Renal pelvis (tissue), 4 donors: ENCODE data around the gene TRIM29. TPM values are rescaled to one million over a fixed set of nuclear protein-coding genes. Genes with fewer than 3 reads are reported as not detected.

ENCODE experiments used
- DNase-seq: peaks from one replicate; pipeline ENCODE4 v3.0.0-alpha.2; 2013
- polyA plus RNA-seq, 3 donors: library from polyadenylated mRNA; unstranded; fragments of 120-200 nt; gene quantifications; one replicate each; pipeline ENCODE4 v1.2.1, GENCODE V29; 2013; ENCODE audit not compliant: insufficient read length in 3 of 3

The TRIM29 gene
- polyA plus RNA-seq, 3 donors, result 1.3 to 2.3 (median 1.7) TPM

GRCh38 chr11:120123946-120124345 is 14.0 kb downstream of the TRIM29 start:
- no peak for DNase-seq

GRCh38 chr11:120122924-120123683 is 14.8 kb downstream of the TRIM29 start:
- no peak for DNase-seq

DNA sequence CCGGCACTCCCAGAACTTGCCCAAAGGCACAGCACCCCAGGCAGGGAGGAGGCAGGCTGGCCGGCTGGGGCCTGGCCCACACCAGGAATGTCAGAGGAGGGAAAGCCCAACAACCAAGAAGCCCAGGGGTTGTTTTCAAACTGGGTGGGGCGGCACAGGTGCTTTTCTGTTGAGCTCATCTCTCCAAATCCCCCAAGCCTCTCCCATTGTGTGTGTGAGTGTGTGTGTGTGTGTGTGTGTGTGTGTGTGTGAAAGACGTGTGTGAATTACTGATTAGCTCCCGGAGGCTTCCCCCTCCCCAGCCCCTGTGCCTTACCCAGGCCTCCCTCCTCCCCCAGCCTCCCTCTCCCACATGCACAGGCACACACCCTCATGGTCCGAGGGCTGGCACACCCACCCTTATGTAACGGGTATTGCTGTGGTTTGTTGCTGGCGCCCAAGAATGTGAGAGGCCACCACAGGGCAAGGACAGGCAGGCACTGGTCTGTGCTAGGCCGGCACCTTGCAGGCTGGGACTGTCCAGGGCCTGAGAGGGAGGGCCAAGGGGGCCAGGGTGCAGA is 15.9 kb downstream of the TRIM29 start:
- no peak for DNase-seq

- no peak for DNase-seq
Measured at GRCh38 chr11:120121336-120121735, 16.6 kb downstream of the TRIM29 start.

DNA sequence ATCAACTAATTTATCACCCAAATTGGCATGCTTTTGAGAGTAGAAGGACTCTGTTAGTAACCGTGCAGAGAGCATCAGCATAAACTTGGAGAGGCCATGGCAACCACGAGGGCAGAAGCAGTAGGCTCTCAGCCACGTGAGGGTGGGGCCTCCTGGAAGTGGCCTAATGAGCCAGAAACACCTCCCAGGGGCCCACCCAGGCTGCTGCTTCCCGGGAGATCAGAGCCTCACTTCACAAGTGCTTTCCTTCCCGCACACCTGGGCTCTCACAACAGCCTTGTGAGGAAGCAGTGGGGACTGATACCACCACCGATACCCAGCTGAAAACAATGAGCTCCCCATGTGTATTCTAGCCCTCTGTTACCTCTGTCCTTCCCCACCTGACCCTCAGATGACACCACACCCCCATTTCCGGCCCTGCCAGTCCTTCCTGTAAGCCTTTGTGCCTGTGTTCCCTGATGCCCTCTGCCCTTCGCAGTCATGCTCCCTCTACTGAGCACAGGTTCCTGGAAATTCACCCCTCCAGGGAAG is 17.0 kb downstream of the TRIM29 start:
- no peak for DNase-seq

GRCh38 chr11:120119121-120119520 is 18.8 kb downstream of the TRIM29 start:
- no peak for DNase-seq

DNA sequence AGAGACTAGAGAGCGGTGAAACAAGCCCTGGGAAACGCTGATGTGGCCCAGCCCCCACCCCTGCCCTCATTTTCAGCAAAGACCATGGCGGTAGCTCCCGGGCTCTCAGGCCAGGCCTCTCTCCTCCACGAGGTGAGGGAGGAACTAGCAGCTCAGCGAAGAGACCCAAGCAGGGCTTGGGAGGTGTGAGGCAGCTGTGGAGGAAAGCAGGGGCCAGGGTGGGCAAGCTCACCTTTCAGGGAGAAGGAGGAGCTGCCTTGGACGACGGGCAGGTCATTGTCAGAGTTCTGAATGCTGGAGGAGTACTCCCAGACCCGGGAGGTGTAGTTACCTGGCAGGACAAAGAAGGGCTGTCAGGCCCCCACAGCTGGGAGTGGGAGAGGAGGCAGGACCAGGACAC is 19.9 kb downstream of the TRIM29 start:
- no peak for DNase-seq

- DNase-seq, result no peak
Measured at GRCh38 chr11:120116966-120117365, 20.9 kb downstream of the TRIM29 start.

DNA sequence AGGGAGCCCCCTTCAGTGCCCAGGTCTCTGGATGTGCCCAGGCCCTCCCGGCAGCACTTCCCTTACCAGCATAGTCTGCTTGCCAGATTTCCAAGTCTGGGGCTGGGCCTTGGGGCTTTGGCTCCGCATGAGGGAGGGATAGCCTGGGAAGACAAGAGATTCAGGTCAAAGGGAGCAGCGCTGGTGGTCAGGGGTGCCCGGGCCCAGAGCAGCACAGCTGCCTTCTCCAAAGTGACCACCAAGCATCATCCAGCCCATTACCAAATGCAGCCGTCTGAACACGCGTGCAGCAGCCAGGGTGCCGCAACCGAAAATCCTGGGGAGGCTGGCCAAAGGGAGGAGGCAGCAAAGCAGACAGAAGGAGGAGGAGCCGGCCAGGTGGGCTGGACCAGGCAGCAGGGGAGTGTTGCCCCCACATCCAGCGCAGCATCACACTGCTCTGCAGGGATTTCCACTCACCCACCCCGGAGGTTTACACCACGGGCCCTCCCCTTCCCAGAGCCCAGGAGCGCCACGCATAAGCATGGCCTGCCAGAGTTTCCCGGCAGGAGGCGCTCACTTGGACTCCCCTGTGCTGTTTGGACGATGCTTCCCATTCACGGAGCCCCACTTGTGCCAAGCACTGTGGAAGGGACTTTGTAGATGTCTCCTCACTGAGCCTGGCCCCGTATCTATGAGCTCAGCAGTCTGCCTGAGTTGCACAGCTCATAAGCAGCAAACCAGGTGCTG is 22.5 kb downstream of the TRIM29 start:
- no peak for DNase-seq

GRCh38 chr11:120112174-120112796 is 25.6 kb downstream of the TRIM29 start:
- DNase-seq, result no peak

DNA sequence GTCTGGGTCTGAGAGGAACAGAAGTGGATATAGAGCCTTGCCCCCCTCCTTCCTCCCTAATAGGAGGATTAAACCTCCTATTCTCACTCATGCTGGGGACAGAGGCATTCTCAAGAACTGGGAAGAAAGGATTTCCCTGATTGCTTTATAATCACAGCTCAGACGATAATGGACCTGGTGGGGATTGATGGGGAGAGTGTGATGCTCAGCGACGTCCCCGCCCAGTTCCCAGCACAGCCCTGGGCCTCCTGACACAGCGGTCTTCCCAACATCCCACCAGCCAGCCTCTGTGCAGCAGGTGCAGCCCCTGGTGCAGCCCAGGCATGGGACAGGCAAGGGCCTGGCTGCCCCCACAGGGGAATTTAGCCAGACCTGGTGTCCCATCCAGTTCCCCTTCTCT is 28.4 kb downstream of the TRIM29 start:
- DNase-seq, result no peak

GRCh38 chr11:120108785-120109168 is 29.1 kb downstream of the TRIM29 start:
- no peak for DNase-seq

DNA sequence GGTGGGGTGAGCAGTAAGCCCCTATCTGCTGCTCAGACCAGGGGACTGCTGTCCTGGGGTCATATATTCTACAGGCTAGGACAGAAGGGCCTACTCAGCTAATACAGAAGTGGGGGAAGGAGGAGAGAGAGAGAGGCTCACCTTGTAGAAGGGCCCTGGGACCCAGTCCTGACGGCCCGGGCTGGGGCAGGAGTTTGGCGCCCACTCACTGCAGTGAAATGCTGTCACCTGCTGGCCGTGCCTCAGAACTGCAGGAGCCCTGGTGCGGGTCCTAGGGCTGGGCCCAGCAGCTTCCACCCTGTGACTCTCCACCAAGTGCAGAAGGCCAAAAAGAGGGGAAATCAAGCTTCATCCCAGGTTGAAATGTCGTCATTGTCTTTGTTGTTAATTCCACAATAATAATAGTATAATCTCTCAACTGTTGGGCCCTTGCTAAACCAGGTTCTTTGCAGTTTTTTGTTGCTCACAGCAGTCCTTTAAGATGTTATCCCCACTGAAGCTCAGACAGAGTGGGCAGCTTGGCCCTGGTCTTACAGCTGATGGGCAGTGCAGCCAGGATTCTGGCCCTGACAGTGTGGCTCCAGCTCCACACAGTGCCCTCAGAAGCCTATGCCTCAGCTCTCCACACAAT is 29.6 kb downstream of the TRIM29 start:
- DNase-seq, result peak; percentile 51

DNA sequence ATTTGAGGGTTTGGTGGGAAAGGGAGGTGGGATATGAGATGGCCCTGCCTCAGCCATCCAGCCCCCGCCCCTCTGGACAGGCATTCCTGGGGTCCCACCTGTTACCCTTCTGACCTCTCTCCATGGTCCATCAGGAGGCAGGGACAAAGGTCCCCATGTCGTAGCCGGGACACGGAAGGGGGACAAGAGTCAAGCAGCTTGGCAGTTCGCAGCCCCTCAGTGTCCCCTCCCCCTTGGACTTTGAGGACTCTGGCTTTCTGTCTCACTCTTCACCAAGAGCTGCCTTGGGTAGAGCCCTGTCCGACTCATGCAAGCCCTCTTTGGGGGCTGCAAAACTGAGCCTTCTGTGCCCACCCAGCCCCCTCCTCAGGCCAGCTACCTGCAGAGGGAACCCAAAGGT is 30.2 kb downstream of the TRIM29 start:
- no peak for DNase-seq

DNA sequence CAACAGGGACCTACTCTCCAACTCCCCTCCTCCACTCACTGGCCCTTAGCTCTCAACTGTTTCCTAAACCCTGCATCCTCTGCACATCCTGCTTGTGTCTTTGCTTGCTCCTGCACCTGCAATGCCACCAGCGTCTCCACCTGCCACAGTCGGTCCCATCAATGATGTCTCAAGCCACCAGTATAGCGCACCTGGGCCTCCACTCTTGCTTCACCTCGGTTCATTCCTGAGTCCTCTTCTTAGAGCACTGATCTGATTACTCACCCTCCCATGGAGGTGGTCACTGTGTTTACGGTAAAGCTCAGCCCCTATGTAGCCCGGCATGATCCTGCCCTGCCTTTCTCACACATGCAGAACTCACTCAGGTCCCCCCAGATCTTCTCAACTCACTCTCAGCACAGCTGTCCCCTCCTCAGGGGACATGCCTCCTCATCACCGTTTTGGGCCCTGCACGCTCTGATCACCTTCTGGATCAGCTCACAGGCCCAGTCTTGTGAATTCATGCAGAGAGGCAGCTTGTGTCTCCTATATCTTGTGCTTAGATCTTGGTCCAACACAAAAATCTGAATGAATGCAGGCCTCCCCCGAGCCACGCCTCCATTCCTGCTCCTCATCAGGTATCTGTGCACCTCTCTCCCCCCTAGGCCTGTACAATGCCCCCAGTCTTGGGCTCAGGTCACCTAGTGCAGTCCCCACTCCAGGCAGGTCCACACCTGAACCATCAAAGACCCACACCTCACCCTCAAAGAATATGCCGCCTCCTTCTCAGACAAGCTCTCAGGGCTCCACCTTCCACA is 31.4 kb downstream of the TRIM29 start:
- no peak for DNase-seq

DNA sequence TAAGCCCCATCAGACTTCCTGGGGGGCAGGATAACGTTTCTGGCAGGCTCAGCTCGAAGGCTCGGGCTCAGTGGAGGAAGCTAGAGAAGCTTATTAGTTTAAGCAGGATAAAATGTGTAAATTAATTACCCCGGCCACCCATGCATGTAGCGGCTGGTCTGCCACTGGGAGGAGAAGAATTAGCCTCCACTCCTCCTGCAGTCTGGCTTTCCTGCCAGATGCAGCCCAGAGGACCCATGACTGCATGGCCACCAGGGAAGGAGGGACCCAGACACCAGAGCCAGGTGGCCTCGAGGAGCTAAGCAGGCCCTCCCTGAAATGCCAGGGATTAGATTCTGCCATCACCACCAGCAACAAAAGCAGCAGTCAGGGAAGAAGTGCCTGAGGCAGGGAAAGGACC is 32.3 kb downstream of the TRIM29 start:
- no peak for DNase-seq

DNA sequence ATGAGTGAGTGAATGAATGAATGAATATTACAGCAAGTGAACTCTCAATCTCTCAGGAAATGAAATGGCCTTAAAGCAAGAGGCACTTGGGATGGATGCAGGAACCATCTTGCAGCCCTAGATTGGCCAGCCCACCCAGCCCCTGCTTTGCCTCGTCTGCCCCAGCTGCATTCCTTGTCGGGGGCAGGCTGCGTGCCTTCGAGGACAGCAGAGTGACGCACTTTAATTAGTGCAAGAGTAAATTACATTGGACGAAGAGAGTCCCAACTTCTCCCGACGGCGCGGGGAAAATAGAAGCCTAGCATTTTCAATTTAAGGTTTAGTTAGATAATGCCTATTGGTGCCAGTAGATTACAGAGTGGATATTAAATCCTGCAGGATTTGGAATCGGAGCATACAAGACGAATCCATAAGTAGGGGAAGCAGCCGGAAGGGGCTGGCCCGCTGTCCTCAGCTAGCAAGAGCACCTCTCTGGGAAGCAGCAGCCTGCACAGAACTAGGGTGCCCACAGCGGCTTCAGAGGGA is 33.8 kb downstream of the TRIM29 start:
- no peak for DNase-seq

- no peak for DNase-seq
Measured at GRCh38 chr11:120102864-120103122, 35.1 kb downstream of the TRIM29 start.

- DNase-seq, result no peak
Measured at GRCh38 chr11:120102050-120102863, 35.7 kb downstream of the TRIM29 start.

DNA sequence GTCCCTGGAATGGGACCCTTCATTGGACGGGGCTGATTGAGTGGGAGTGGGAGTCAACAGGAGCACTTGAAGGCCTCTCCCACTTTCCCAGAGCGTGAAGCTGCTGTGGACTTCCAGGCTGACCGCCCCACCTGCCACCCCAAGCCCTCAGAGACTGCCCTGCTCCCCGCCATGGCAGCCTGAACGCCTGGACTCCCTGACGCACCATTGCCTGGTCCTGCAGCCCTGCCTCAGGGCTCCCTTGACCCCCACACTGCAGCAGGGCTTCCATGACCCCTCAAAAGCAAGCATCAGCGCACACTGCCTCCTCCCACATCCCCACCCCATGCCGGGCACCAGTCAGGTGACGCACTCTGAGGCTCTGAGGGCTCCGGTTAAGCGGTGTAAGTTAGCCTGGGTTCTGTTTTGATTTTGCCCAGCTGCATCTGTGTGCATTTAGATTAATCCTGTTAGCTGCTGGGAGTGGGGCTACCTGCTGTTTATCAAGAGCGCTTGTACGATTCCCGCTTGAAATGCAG is 39.4 kb downstream of the TRIM29 start:
- DNase-seq, result no peak
